CD4-positive, alpha-beta T cell (primary cell): Measurements from ENCODE around the gene CAT. TPM values are rescaled to one million over a fixed set of nuclear protein-coding genes. Genes with fewer than 3 reads are reported as not detected.

Experiments used
- ATAC-seq: fragments of 200-7000 bp; cut with Tn5 transposase; one replicate; pipeline ENCODE4 v1.10.0; 2022; ENCODE audit warnings: mild to moderate bottlenecking; ENCODE audit not compliant: poor library complexity
- CTCF ChIA-PET: fragments of 350-600 bp; sonication (Branson Sonifier 250); formaldehyde crosslinking; loops from one replicate; lab custom pipeline; 2021; ENCODE audit warnings: antibody characterized with exemption, inconsistent platforms; lab: Charles Lee
- POLR2A ChIA-PET: fragments of 350-600 bp; sonication (Branson Sonifier 250); formaldehyde crosslinking; loops from one replicate; lab custom pipeline; 2021; ENCODE audit warnings: antibody characterized with exemption, inconsistent platforms; lab: Charles Lee
- DNase-seq, 14 experiments: peaks; one replicate each; pipeline ENCODE4 v3.0.0-alpha.2; 2013 to 2020; ENCODE audit warnings: mixed read lengths in 2 of 14
- H3K27ac ChIP-seq, 2 donors: one replicate each; pipeline versions ENCODE4 v1.5.1 to v1.7.0; 2013; ENCODE audit warnings: low read length in 2 of 2, low read depth in 1 of 2, mild to moderate bottlenecking in 1 of 2
- H3K27me3 ChIP-seq, 2 experiments: 1 replicate in 1 of 2; 2 replicates in 1 of 2; pipeline versions ENCODE4 v1.6.1 to v1.7.0; 2013; ENCODE audit warnings: low read length in 2 of 2, control low read depth in 1 of 2, mild to moderate bottlenecking in 1 of 2, moderate library complexity in 1 of 2; ENCODE audit not compliant: insufficient read depth in 2 of 2, control insufficient read depth in 1 of 2
- H3K36me3 ChIP-seq: one replicate; pipeline ENCODE4 v1.6.1; 2013; ENCODE audit warnings: low read length, control low read depth; ENCODE audit not compliant: insufficient read depth
- H3K4me1 ChIP-seq: one replicate; pipeline ENCODE4 v1.6.1; 2013; ENCODE audit warnings: low read length, control low read depth; ENCODE audit not compliant: insufficient read depth
- H3K4me3 ChIP-seq: one replicate; pipeline ENCODE4 v1.5.1; 2013; ENCODE audit warnings: mild to moderate bottlenecking, low read length, moderate library complexity
- H3K9me3 ChIP-seq, 2 experiments: 1 replicate in 1 of 2; 2 replicates in 1 of 2; pipeline versions ENCODE4 v1.6.1 to v1.7.0; 2013; ENCODE audit warnings: low read length in 2 of 2, mild to moderate bottlenecking in 2 of 2, control low read depth in 1 of 2, moderate library complexity in 1 of 2; ENCODE audit not compliant: control insufficient read depth in 1 of 2, insufficient read depth in 1 of 2
- H3K27ac Mint-ChIP-seq: one replicate; pipeline ENCODE4 v1.8.0; 2020; ENCODE audit warnings: mixed read lengths
- H3K27me3 Mint-ChIP-seq: one replicate; pipeline ENCODE4 v1.8.0; 2021; ENCODE audit warnings: mixed read lengths
- H3K36me3 Mint-ChIP-seq: one replicate; pipeline ENCODE4 v1.8.0; 2021; ENCODE audit warnings: low read depth, mixed read lengths
- H3K4me1 Mint-ChIP-seq: one replicate; pipeline ENCODE4 v1.8.0; 2021; ENCODE audit warnings: low read depth, mixed read lengths
- H3K4me3 Mint-ChIP-seq: one replicate; pipeline ENCODE4 v1.8.0; 2020; ENCODE audit warnings: mild to moderate bottlenecking, mixed read lengths
- H3K9me3 Mint-ChIP-seq: one replicate; pipeline ENCODE4 v1.8.0; 2020; ENCODE audit warnings: mixed read lengths
- CTCF ChIP-seq: fragments of 200-600 bp; IDR thresholded peaks from one replicate; pipeline ENCODE4 v1.8.0; 2022; ENCODE audit warnings: antibody characterized with exemption, mild to moderate bottlenecking
- intact Hi-C, 2 experiments: fragments of 100-400 bp; cut with DNase I in 1 of 2; cut with micrococcal nuclease in 1 of 2; formaldehyde crosslinking; loops; one replicate each; pipeline versions ENCODE4 v1.15.1 to v1.9.0; 2023 to 2025; cut with DNase I, micrococcal nuclease
- total RNA-seq, 174 experiments: library from RNA in 2 of 174; stranded (reverse) in 2 of 174; gene quantifications; one replicate each; pipeline ENCODE4 v1.2.3 and lab custom pipeline; 2021 to 2026

The CAT gene
- total RNA-seq, 2 experiments from 2014 or later, result 8.5 to 9.8 TPM

- intact Hi-C loops, result no loop called here
- ATAC-seq (no peak), DNase-seq (no peak)
- H3K27me3 Mint-ChIP-seq, result peaks cover 18% of the 10 kb centered on the region
- CTCF ChIA-PET, result interaction anchor here (0.5 kb wide), 1 partner anchor 62 kb away, joined by 3 read pairs; no protein-coding TSS in a partner anchor
- H3K4me1 ChIP-seq, result no peaks in the 10 kb centered on the region
- no peaks in the 10 kb centered on the region for H3K9me3 ChIP-seq
- H3K4me3 ChIP-seq, result no peak overlapping the region
- H3K4me3 Mint-ChIP-seq, result no peak overlapping the region
- H3K27me3 ChIP-seq, result peaks cover 0 to 8% of the 10 kb centered on the region in 2 experiments
- POLR2A ChIA-PET, result no interaction called here
- H3K36me3 ChIP-seq, result no peaks in the 10 kb centered on the region
- H3K36me3 Mint-ChIP-seq, result no peaks in the 10 kb centered on the region
- no peak overlapping the region for H3K27ac Mint-ChIP-seq
- H3K27ac ChIP-seq, result no peak overlapping the region
- no peaks in the 10 kb centered on the region for H3K9me3 Mint-ChIP-seq
- no peak for TF ChIP-seq CTCF
- peaks cover 4% of the 10 kb centered on the region for H3K4me1 Mint-ChIP-seq
These were observed 13.4 kb upstream of the CAT start for GRCh38 chr11:34425360-34425759.

GRCh38 chr11:34425867-34426266 lies 12.9 kb upstream of the CAT start:
- Histone ChIP-seq H3K9me3 (no peaks in the 10 kb centered on the region), H3K27ac (no peak overlapping the region), H3K36me3 (no peaks in the 10 kb centered on the region), H3K4me3 (no peak overlapping the region), H3K27me3 (peaks cover 0 to 8% of the 10 kb centered on the region in 2 experiments), H3K4me1 (no peaks in the 10 kb centered on the region)
- no peaks in the 10 kb centered on the region for H3K9me3 Mint-ChIP-seq
- H3K36me3 Mint-ChIP-seq, result no peaks in the 10 kb centered on the region
- TF ChIP-seq CTCF, result no peak
- ChIA-PET CTCF (interaction anchor here (0.5 kb wide), 1 partner anchor 63 kb away, joined by 3 read pairs; no protein-coding TSS in a partner anchor), POLR2A (no interaction called here)
- no peak for ATAC-seq
- no peak for DNase-seq
- peaks cover 4% of the 10 kb centered on the region for H3K4me1 Mint-ChIP-seq
- H3K27ac Mint-ChIP-seq, result no peak overlapping the region
- intact Hi-C loops, result no loop called here
- H3K4me3 Mint-ChIP-seq, result no peak overlapping the region
- peaks cover 12% of the 10 kb centered on the region for H3K27me3 Mint-ChIP-seq

GRCh38 chr11:34426766-34427185 lies 12.0 kb upstream of the CAT start:
- peaks cover 4% of the 10 kb centered on the region for H3K4me1 Mint-ChIP-seq
- ChIA-PET CTCF (no interaction called here), POLR2A (no interaction called here)

More at GRCh38 chr11:34426766-34427185, 12.0 kb upstream of the CAT start:
- no peak for TF ChIP-seq CTCF
- no peaks in the 10 kb centered on the region for H3K4me1 ChIP-seq
- no peaks in the 10 kb centered on the region for H3K36me3 ChIP-seq
- Mint-ChIP-seq H3K27ac (no peak overlapping the region), H3K4me3 (no peak overlapping the region), H3K27me3 (peaks cover 8% of the 10 kb centered on the region), H3K36me3 (no peaks in the 10 kb centered on the region), H3K9me3 (no peaks in the 10 kb centered on the region)
- intact Hi-C loops, result no loop called here
- no peak for ATAC-seq
- no peaks in the 10 kb centered on the region for H3K9me3 ChIP-seq
- H3K27ac ChIP-seq, result no peak overlapping the region
- H3K4me3 ChIP-seq, result no peak overlapping the region
- DNase-seq, result no peak
- peaks cover 0 to 8% of the 10 kb centered on the region in 2 experiments for H3K27me3 ChIP-seq
